Neural progenitor cell (in vitro differentiated cells): ENCODE results near the gene SLC13A4. TPM values are rescaled to one million over a fixed set of nuclear protein-coding genes. Genes with fewer than 3 reads are reported as not detected.
A peak's percentile ranks its signal among the peaks of the same experiment; 100 is the strongest.

Experiments
- DNase-seq: peaks from one replicate; pipeline ENCODE4 v3.0.0-alpha.2; 2016; ENCODE audit warnings: low spot score
- H2AFZ ChIP-seq: fragments of 200-600 bp; sonication (generic); replicated peaks from 2 replicates; pipeline ENCODE4 v1.6.1; 2016; ENCODE audit warnings: antibody characterized with exemption
- H3F3A ChIP-seq: fragments of 200-600 bp; sonication (generic); 2 replicates; pipeline ENCODE4 v1.6.1; 2016; ENCODE audit warnings: antibody characterized with exemption, low read depth
- H3K27ac ChIP-seq: fragments of 200-600 bp; sonication (generic); 2 replicates; pipeline ENCODE4 v1.5.1; 2016; ENCODE audit warnings: mild to moderate bottlenecking
- H3K27me3 ChIP-seq: fragments of 200-600 bp; sonication (generic); 2 replicates; pipeline ENCODE4 v1.6.1; 2016; ENCODE audit warnings: mild to moderate bottlenecking, moderate library complexity
- H3K36me3 ChIP-seq: fragments of 200-600 bp; sonication (generic); 2 replicates; pipeline ENCODE4 v1.5.1; 2016
- H3K4me1 ChIP-seq: fragments of 200-600 bp; sonication (generic); 2 replicates; pipeline ENCODE4 v1.6.1; 2016; ENCODE audit warnings: mixed run types
- H3K4me2 ChIP-seq: fragments of 200-600 bp; sonication (generic); 2 replicates; pipeline ENCODE4 v1.6.1; 2016
- H3K4me3 ChIP-seq: fragments of 200-600 bp; sonication (generic); 2 replicates; pipeline ENCODE4 v1.5.1; 2016
- H3K79me2 ChIP-seq: fragments of 200-600 bp; sonication (generic); 2 replicates; pipeline ENCODE4 v1.6.1; 2016; ENCODE audit warnings: low read depth
- H3K9ac ChIP-seq: fragments of 200-600 bp; sonication (generic); 2 replicates; pipeline ENCODE4 v1.6.1; 2016
- H3K9me3 ChIP-seq: fragments of 200-600 bp; sonication (generic); 2 replicates; pipeline ENCODE4 v1.5.1; 2016; ENCODE audit warnings: low read depth
- H4K20me1 ChIP-seq: fragments of 200-600 bp; sonication (generic); 2 replicates; pipeline ENCODE4 v1.6.1; 2016; ENCODE audit warnings: low read depth
- H3K27ac Mint-ChIP-seq: 3 replicates; pipeline ENCODE4 v1.8.0; 2021; ENCODE audit warnings: mixed read lengths
- H3K27me3 Mint-ChIP-seq: 2 replicates; pipeline ENCODE4 v1.8.0; 2022; ENCODE audit warnings: low read depth, mild to moderate bottlenecking, inconsistent platforms, moderate library complexity, mixed read lengths; ENCODE audit not compliant: insufficient read depth
- H3K36me3 Mint-ChIP-seq: 3 replicates; pipeline ENCODE4 v1.8.0; 2021; ENCODE audit warnings: mixed read lengths
- H3K4me1 Mint-ChIP-seq: 3 replicates; pipeline ENCODE4 v1.8.0; 2021; ENCODE audit warnings: mixed read lengths
- H3K4me3 Mint-ChIP-seq: 3 replicates; pipeline ENCODE4 v1.8.0; 2021; ENCODE audit warnings: mild to moderate bottlenecking, moderate library complexity, mixed read lengths
- H3K9me3 Mint-ChIP-seq: 3 replicates; pipeline ENCODE4 v1.8.0; 2020; ENCODE audit warnings: mixed read lengths
- EZH2 ChIP-seq: fragments of 200-600 bp; sonication (generic); IDR thresholded peaks from 2 replicates; pipeline ENCODE4 v1.6.1; 2017; ENCODE audit warnings: antibody characterized with exemption, mild to moderate bottlenecking, moderate library complexity
- EZH2phosphoT487 ChIP-seq: fragments of 200-600 bp; sonication (generic); IDR thresholded peaks from 2 replicates; pipeline ENCODE4 v1.6.1; 2017; ENCODE audit warnings: antibody characterized with exemption
- total RNA-seq: library from RNA; depleted of rRNA; stranded (reverse); fragments of >200 nt; gene quantifications from 2 replicates; pipeline ENCODE4 v1.2.3, GENCODE V29; 2015; ENCODE audit warnings: low replicate concordance
- TF ChIP-seq, protein P1 (sequence below): fragments of 200-600 bp; sonication (generic); IDR thresholded peaks from 2 replicates; pipeline ENCODE4 v1.5.1; 2017; ENCODE audit warnings: antibody characterized with exemption, mild to moderate bottlenecking

The SLC13A4 gene
- total RNA-seq, 1 donor from 2014 or later, result 0.28 TPM

DNA sequence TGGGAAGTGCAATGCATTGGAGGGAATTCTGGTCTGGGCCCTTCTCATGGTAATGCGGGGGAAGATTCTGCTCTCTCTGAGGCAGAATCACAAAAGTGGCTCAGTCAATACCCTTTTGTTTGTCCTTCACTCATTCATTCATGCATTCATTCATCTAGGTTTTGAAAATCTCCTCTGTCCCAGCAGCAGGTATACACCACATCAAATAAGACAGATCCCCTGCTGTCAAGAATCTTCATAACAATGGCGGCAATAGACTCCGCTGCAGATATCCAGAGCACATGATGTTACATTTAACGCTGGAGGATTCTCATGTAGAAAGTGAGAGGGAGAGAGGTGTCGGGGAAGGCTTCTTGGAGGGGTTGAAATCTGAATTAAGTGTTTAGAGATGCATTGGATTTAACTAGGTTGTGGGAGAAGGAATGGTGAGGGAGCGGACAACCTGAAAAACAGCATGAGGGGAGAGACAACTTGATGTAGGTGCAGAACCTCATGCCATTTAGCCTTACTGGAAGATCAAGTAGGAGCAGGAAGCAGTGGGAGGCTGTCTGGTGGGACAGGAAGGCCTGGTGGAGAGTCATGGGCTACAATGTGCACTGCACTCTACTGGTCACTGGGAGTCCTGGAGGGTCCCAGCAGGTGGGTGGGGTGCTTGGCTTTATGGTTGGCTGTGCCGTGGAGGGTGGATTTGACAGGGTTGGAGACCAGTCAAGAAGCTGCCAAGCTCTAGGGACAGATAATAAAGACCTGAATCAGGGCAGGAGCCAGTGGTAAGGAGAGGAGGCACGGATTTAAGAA, 25.8 kb upstream of the SLC13A4 start:
- H3K27ac ChIP-seq, result no peak overlapping the region
- H3K27me3 ChIP-seq, result no peaks in the 10 kb centered on the region
- no peaks in the 10 kb centered on the region for H3K9me3 ChIP-seq
- no peaks in the 10 kb centered on the region for H3F3A ChIP-seq
- H3K4me3 ChIP-seq, result no peak overlapping the region
- peaks cover 7% of the 10 kb centered on the region for H3K4me1 ChIP-seq
- H2AFZ ChIP-seq, result no peak overlapping the region
- no peaks in the 10 kb centered on the region for H3K36me3 ChIP-seq
- no peaks in the 10 kb centered on the region for H4K20me1 ChIP-seq
- Mint-ChIP-seq H3K27ac (no peak overlapping the region), H3K9me3 (no peaks in the 10 kb centered on the region), H3K36me3 (no peaks in the 10 kb centered on the region), H3K4me1 (peaks cover 8% of the 10 kb centered on the region), H3K27me3 (peaks cover 10% of the 10 kb centered on the region), H3K4me3 (no peak overlapping the region)
- no peak overlapping the region for H3K9ac ChIP-seq
- H3K79me2 ChIP-seq, result no peaks in the 10 kb centered on the region
- DNase-seq, result no peak
- TF ChIP-seq EZH2phosphoT487, result no peak
- TF ChIP-seq, protein P1, sequence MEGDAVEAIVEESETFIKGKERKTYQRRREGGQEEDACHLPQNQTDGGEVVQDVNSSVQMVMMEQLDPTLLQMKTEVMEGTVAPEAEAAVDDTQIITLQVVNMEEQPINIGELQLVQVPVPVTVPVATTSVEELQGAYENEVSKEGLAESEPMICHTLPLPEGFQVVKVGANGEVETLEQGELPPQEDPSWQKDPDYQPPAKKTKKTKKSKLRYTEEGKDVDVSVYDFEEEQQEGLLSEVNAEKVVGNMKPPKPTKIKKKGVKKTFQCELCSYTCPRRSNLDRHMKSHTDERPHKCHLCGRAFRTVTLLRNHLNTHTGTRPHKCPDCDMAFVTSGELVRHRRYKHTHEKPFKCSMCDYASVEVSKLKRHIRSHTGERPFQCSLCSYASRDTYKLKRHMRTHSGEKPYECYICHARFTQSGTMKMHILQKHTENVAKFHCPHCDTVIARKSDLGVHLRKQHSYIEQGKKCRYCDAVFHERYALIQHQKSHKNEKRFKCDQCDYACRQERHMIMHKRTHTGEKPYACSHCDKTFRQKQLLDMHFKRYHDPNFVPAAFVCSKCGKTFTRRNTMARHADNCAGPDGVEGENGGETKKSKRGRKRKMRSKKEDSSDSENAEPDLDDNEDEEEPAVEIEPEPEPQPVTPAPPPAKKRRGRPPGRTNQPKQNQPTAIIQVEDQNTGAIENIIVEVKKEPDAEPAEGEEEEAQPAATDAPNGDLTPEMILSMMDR, result no peak
- no peak for TF ChIP-seq EZH2
- H3K4me2 ChIP-seq, result no peak overlapping the region

GRCh38 chr7:135748770-135749169, 20.8 kb upstream of the SLC13A4 start, which contains the start of gene FAM180A:
Gene FAM180A, minus strand, starts transcription at chr7:135748813. Its CDS starts 233 bp downstream, at chr7:135748580.
- Histone ChIP-seq H3K27ac (no peak within 1 kb of the TSS), H3K4me2 (no peak within 1 kb of the TSS), H3K4me3 (no peak within 1 kb of the TSS), H3K27me3 (no peaks in the 10 kb centered on the region), H3K36me3 (no peaks in the 10 kb centered on the region), H3K4me1 (peaks cover 2% of the 10 kb centered on the region), H3K9ac (no peak within 1 kb of the TSS), H3K79me2 (no peaks in the 10 kb centered on the region), H3K9me3 (no peaks in the 10 kb centered on the region), H2AFZ (no peak within 1 kb of the TSS), H4K20me1 (no peaks in the 10 kb centered on the region), H3F3A (no peaks in the 10 kb centered on the region)
- peak within 1 kb of the TSS; percentile 16 for H3K27ac Mint-ChIP-seq
- TF ChIP-seq EZH2, result no peak
- no peak for TF ChIP-seq EZH2phosphoT487
- TF ChIP-seq, protein P1, result no peak
- H3K4me1 Mint-ChIP-seq, result peaks cover 10% of the 10 kb centered on the region
- DNase-seq, result no peak
- H3K27me3 Mint-ChIP-seq, result peaks cover 26% of the 10 kb centered on the region
- H3K36me3 Mint-ChIP-seq, result no peaks in the 10 kb centered on the region
- H3K4me3 Mint-ChIP-seq, result no peak within 1 kb of the TSS
- H3K9me3 Mint-ChIP-seq, result peaks cover 3% of the 10 kb centered on the region

DNA sequence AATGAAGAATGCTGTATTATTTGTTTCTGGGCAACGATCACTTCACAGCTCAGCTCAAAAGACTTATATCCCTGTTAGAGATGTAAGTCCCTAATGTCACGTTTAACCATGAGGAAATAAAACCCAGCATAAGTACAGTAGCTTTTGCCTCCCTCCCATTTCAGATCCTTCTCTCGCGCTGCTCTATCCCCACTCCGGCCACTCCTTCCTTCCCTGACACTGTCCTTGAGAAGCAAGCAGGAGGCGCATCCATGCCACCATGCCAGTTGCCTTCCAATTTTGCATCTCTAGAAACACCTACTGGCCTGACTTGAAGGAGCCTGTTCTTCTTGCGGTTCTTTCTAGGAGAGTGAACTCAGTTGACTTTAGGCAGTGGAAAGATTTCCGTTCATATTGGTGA, 19.4 kb upstream of the SLC13A4 start:
- H4K20me1 ChIP-seq, result no peaks in the 10 kb centered on the region
- H3K79me2 ChIP-seq, result no peaks in the 10 kb centered on the region
- no peak overlapping the region for H3K4me2 ChIP-seq
- DNase-seq, result no peak
- Mint-ChIP-seq H3K36me3 (no peaks in the 10 kb centered on the region), H3K27ac (no peak overlapping the region), H3K4me3 (no peak overlapping the region), H3K4me1 (peaks cover 12% of the 10 kb centered on the region), H3K27me3 (peaks cover 19% of the 10 kb centered on the region), H3K9me3 (peaks cover 3% of the 10 kb centered on the region)
- no peaks in the 10 kb centered on the region for H3K9me3 ChIP-seq
- no peaks in the 10 kb centered on the region for H3K36me3 ChIP-seq
- no peaks in the 10 kb centered on the region for H3F3A ChIP-seq
- H3K9ac ChIP-seq, result no peak overlapping the region
- no peak overlapping the region for H3K4me3 ChIP-seq
- no peak overlapping the region for H3K27ac ChIP-seq
- TF ChIP-seq, protein P1, result no peak
- TF ChIP-seq EZH2 (no peak), EZH2phosphoT487 (no peak)
- H3K4me1 ChIP-seq, result peaks cover 4% of the 10 kb centered on the region
- H2AFZ ChIP-seq, result no peak overlapping the region
- H3K27me3 ChIP-seq, result no peaks in the 10 kb centered on the region
